Uterus (tissue), 2 donors: ENCODE results near the gene ANKH.

Experiments
- POLR2A ChIP-seq, 2 donors: fragments of 450-650 bp; IDR thresholded peaks; one replicate each; pipeline ENCODE4 v1.6.1; 2016; ENCODE audit warnings: antibody characterized with exemption in 2 of 2, mild to moderate bottlenecking in 1 of 2, moderate library complexity in 1 of 2
- TF ChIP-seq, protein P1 (sequence below), 4 experiments: fragments of 200-600 bp in 2 of 4; fragments of 450-650 bp in 2 of 4; sonication (generic) in 2 of 4; IDR thresholded peaks; one replicate each; pipeline ENCODE4 v1.5.1; 2016 to 2019; ENCODE audit warnings: antibody characterized with exemption in 4 of 4, mild to moderate bottlenecking in 2 of 4, moderate library complexity in 1 of 4

DNA sequence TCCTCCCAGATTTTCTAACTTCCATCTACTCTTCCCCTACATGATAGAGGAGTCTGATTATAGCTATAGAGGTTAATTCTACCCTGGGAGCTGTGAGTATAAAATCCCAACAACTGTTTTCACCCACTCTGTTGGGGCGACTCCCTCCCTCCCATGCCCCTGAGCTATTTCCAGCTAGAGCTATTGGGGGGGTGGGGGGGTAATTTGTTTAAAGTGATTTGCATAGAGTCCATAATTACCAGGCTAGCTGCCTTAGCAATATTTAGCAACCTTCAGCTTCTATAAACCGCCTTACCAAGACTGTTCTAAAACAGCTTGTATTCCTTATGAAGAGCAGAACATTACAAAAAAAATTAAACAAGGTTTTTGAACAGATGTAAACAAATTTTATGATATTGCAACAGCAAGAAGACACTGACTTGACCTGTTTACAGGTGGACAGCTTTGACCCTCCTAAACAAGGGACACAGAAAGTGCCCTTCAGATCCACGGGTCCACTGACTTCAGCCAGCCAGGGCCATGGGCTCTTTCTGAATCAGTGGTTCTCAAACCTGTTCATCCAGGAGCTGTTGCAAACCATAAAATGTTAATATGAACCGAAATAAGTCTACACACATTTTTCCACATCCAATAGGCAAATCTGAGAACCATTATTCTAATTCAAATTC is 108.9 kb downstream of the ANKH start:
- no peak for TF ChIP-seq POLR2A (IDR thresholded peaks at IDR 0.05)
- TF ChIP-seq, protein P1, sequence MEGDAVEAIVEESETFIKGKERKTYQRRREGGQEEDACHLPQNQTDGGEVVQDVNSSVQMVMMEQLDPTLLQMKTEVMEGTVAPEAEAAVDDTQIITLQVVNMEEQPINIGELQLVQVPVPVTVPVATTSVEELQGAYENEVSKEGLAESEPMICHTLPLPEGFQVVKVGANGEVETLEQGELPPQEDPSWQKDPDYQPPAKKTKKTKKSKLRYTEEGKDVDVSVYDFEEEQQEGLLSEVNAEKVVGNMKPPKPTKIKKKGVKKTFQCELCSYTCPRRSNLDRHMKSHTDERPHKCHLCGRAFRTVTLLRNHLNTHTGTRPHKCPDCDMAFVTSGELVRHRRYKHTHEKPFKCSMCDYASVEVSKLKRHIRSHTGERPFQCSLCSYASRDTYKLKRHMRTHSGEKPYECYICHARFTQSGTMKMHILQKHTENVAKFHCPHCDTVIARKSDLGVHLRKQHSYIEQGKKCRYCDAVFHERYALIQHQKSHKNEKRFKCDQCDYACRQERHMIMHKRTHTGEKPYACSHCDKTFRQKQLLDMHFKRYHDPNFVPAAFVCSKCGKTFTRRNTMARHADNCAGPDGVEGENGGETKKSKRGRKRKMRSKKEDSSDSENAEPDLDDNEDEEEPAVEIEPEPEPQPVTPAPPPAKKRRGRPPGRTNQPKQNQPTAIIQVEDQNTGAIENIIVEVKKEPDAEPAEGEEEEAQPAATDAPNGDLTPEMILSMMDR (IDR thresholded peaks at IDR 0.05): no peak
